GM23338 (cell line): ENCODE data around the gene ACSF2.

Experiments used
- CREB1 ChIP-seq: fragments of 250-450 bp; sonication (Bioruptor Pico); IDR thresholded peaks from 2 replicates; pipeline ENCODE4 v1.5.0; 2020; ENCODE audit warnings: low read depth, mild to moderate bottlenecking, moderate library complexity
- EZH2 ChIP-seq: fragments of 200-600 bp; sonication (generic); IDR thresholded peaks from one replicate; pipeline ENCODE4 v1.8.0; 2017; ENCODE audit warnings: antibody characterized with exemption, mild to moderate bottlenecking, low read depth; ENCODE audit not compliant: unreplicated experiment
- EZH2phosphoT487 ChIP-seq: fragments of 200-600 bp; sonication (generic); IDR thresholded peaks from one replicate; pipeline ENCODE4 v1.8.1; 2018; ENCODE audit warnings: antibody characterized with exemption; ENCODE audit not compliant: unreplicated experiment
- JUNB ChIP-seq: IDR thresholded peaks from one replicate; pipeline ENCODE4 v1.6.1; 2016; ENCODE audit warnings: antibody characterized with exemption; ENCODE audit not compliant: unreplicated experiment
- NANOG ChIP-seq: IDR thresholded peaks from 2 replicates; pipeline ENCODE4 v1.6.1; 2016; ENCODE audit warnings: antibody characterized with exemption, borderline replicate concordance
- POLR2AphosphoS5 ChIP-seq: IDR thresholded peaks from 2 replicates; pipeline ENCODE4 v1.6.1; 2016; ENCODE audit warnings: antibody characterized with exemption, low read depth
- STAT1 ChIP-seq: IDR thresholded peaks from one replicate; pipeline ENCODE4 v1.6.1; 2016; ENCODE audit warnings: antibody characterized with exemption; ENCODE audit not compliant: unreplicated experiment
- TF ChIP-seq, protein P1 (sequence below), 2 experiments: fragments of 200-600 bp in 1 of 2; sonication (generic) in 1 of 2; conservative IDR thresholded peaks; 2 replicates each; pipeline versions ENCODE4 v1.5.1 to v1.6.1; 2016 to 2017; ENCODE audit warnings: antibody characterized with exemption in 2 of 2, low read depth in 2 of 2, mild to moderate bottlenecking in 2 of 2, moderate library complexity in 1 of 2
- TF ChIP-seq, protein P2 (sequence below): IDR thresholded peaks from one replicate; pipeline ENCODE4 v1.6.1; 2018; ENCODE audit warnings: antibody characterized with exemption; ENCODE audit not compliant: unreplicated experiment
- TF ChIP-seq, protein P3 (sequence below): fragments of 250-450 bp; sonication (Bioruptor Pico); IDR thresholded peaks from 2 replicates; pipeline ENCODE4 v1.5.0; 2020; ENCODE audit warnings: mild to moderate bottlenecking, moderate library complexity
- TF ChIP-seq, protein P4 (sequence below): IDR thresholded peaks from 2 replicates; pipeline ENCODE4 v1.6.1; 2016; ENCODE audit warnings: antibody characterized with exemption

DNA sequence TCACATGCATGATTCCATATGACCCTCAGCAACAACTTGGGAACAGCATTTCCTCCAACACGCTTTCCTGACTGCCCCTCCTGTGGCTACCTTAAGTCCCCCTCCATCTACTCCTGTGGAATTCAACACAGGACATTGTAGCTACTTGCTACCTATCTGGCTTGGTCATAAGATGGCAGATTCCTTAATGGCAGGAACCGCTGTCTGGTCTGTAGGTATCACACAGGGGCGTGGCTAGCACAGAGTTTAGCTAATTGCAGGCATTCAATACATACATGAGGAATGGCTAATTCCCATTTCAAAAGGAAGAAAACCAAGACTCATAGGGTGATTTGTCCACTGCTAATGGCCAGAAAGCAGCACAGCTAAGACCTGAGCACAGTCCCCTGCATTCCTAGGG is 37.3 kb upstream of the ACSF2 start:
- TF ChIP-seq, protein P1, sequence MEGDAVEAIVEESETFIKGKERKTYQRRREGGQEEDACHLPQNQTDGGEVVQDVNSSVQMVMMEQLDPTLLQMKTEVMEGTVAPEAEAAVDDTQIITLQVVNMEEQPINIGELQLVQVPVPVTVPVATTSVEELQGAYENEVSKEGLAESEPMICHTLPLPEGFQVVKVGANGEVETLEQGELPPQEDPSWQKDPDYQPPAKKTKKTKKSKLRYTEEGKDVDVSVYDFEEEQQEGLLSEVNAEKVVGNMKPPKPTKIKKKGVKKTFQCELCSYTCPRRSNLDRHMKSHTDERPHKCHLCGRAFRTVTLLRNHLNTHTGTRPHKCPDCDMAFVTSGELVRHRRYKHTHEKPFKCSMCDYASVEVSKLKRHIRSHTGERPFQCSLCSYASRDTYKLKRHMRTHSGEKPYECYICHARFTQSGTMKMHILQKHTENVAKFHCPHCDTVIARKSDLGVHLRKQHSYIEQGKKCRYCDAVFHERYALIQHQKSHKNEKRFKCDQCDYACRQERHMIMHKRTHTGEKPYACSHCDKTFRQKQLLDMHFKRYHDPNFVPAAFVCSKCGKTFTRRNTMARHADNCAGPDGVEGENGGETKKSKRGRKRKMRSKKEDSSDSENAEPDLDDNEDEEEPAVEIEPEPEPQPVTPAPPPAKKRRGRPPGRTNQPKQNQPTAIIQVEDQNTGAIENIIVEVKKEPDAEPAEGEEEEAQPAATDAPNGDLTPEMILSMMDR (conservative IDR thresholded peaks at IDR 0.05; ENCODE audit: low read depth in 2 of 2): no peak
- no peak for TF ChIP-seq POLR2AphosphoS5
- no peak for TF ChIP-seq EZH2
- TF ChIP-seq CREB1 (CRISPR knock-in tag): no peak
- TF ChIP-seq EZH2phosphoT487: no peak
- TF ChIP-seq, protein P2, sequence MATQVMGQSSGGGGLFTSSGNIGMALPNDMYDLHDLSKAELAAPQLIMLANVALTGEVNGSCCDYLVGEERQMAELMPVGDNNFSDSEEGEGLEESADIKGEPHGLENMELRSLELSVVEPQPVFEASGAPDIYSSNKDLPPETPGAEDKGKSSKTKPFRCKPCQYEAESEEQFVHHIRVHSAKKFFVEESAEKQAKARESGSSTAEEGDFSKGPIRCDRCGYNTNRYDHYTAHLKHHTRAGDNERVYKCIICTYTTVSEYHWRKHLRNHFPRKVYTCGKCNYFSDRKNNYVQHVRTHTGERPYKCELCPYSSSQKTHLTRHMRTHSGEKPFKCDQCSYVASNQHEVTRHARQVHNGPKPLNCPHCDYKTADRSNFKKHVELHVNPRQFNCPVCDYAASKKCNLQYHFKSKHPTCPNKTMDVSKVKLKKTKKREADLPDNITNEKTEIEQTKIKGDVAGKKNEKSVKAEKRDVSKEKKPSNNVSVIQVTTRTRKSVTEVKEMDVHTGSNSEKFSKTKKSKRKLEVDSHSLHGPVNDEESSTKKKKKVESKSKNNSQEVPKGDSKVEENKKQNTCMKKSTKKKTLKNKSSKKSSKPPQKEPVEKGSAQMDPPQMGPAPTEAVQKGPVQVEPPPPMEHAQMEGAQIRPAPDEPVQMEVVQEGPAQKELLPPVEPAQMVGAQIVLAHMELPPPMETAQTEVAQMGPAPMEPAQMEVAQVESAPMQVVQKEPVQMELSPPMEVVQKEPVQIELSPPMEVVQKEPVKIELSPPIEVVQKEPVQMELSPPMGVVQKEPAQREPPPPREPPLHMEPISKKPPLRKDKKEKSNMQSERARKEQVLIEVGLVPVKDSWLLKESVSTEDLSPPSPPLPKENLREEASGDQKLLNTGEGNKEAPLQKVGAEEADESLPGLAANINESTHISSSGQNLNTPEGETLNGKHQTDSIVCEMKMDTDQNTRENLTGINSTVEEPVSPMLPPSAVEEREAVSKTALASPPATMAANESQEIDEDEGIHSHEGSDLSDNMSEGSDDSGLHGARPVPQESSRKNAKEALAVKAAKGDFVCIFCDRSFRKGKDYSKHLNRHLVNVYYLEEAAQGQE: no peak
- TF ChIP-seq JUNB: no peak
- TF ChIP-seq NANOG: no peak
- no peak for TF ChIP-seq STAT1
- TF ChIP-seq, protein P3, sequence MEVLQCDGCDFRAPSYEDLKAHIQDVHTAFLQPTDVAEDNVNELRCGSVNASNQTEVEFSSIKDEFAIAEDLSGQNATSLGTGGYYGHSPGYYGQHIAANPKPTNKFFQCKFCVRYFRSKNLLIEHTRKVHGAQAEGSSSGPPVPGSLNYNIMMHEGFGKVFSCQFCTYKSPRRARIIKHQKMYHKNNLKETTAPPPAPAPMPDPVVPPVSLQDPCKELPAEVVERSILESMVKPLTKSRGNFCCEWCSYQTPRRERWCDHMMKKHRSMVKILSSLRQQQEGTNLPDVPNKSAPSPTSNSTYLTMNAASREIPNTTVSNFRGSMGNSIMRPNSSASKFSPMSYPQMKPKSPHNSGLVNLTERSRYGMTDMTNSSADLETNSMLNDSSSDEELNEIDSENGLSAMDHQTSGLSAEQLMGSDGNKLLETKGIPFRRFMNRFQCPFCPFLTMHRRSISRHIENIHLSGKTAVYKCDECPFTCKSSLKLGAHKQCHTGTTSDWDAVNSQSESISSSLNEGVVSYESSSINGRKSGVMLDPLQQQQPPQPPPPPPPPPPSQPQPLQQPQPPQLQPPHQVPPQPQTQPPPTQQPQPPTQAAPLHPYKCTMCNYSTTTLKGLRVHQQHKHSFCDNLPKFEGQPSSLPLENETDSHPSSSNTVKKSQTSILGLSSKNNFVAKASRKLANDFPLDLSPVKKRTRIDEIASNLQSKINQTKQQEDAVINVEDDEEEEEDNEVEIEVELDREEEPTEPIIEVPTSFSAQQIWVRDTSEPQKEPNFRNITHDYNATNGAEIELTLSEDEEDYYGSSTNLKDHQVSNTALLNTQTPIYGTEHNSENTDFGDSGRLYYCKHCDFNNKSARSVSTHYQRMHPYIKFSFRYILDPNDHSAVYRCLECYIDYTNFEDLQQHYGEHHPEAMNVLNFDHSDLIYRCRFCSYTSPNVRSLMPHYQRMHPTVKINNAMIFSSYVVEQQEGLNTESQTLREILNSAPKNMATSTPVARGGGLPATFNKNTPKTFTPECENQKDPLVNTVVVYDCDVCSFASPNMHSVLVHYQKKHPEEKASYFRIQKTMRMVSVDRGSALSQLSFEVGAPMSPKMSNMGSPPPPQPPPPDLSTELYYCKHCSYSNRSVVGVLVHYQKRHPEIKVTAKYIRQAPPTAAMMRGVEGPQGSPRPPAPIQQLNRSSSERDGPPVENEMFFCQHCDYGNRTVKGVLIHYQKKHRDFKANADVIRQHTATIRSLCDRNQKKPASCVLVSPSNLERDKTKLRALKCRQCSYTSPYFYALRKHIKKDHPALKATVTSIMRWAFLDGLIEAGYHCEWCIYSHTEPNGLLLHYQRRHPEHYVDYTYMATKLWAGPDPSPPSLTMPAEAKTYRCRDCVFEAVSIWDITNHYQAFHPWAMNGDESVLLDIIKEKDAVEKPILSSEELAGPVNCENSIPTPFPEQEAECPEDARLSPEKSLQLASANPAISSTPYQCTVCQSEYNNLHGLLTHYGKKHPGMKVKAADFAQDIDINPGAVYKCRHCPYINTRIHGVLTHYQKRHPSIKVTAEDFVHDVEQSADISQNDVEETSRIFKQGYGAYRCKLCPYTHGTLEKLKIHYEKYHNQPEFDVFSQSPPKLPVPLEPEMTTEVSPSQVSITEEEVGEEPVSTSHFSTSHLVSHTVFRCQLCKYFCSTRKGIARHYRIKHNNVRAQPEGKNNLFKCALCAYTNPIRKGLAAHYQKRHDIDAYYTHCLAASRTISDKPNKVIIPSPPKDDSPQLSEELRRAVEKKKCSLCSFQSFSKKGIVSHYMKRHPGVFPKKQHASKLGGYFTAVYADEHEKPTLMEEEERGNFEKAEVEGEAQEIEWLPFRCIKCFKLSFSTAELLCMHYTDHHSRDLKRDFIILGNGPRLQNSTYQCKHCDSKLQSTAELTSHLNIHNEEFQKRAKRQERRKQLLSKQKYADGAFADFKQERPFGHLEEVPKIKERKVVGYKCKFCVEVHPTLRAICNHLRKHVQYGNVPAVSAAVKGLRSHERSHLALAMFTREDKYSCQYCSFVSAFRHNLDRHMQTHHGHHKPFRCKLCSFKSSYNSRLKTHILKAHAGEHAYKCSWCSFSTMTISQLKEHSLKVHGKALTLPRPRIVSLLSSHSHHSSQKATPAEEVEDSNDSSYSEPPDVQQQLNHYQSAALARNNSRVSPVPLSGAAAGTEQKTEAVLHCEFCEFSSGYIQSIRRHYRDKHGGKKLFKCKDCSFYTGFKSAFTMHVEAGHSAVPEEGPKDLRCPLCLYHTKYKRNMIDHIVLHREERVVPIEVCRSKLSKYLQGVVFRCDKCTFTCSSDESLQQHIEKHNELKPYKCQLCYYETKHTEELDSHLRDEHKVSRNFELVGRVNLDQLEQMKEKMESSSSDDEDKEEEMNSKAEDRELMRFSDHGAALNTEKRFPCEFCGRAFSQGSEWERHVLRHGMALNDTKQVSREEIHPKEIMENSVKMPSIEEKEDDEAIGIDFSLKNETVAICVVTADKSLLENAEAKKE (CRISPR knock-in tag): no peak
- TF ChIP-seq, protein P4, sequence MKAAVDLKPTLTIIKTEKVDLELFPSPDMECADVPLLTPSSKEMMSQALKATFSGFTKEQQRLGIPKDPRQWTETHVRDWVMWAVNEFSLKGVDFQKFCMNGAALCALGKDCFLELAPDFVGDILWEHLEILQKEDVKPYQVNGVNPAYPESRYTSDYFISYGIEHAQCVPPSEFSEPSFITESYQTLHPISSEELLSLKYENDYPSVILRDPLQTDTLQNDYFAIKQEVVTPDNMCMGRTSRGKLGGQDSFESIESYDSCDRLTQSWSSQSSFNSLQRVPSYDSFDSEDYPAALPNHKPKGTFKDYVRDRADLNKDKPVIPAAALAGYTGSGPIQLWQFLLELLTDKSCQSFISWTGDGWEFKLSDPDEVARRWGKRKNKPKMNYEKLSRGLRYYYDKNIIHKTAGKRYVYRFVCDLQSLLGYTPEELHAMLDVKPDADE: no peak
